DOHH2 (cell line): ENCODE results near the gene HSPA9.
A peak's percentile ranks its signal among the peaks of the same experiment; 100 is the strongest.

Experiments
- H3F3A ChIP-seq: fragments of 200-600 bp; sonication (generic), shearing (Covaris generic); 2 replicates; pipeline ENCODE4 v1.6.0; 2016; ENCODE audit warnings: antibody characterized with exemption, mild to moderate bottlenecking; ENCODE audit not compliant: control insufficient read depth, insufficient read depth
- H3K27ac ChIP-seq: fragments of 200-600 bp; sonication (generic); 2 replicates; pipeline ENCODE4 v1.5.1; 2014; ENCODE audit warnings: low read depth, mild to moderate bottlenecking, low read length, moderate library complexity
- H3K27me3 ChIP-seq: fragments of 200-600 bp; sonication (generic); 2 replicates; pipeline ENCODE4 v1.6.1; 2014; ENCODE audit warnings: mild to moderate bottlenecking, low read length, mixed read lengths; ENCODE audit not compliant: control insufficient read depth
- H3K36me3 ChIP-seq: fragments of 200-600 bp; sonication (generic); 2 replicates; pipeline ENCODE4 v1.6.1; 2014; ENCODE audit warnings: mild to moderate bottlenecking, low read length, moderate library complexity, mixed read lengths; ENCODE audit not compliant: control insufficient read depth
- H3K4me1 ChIP-seq: fragments of 200-600 bp; sonication (generic); 2 replicates; pipeline ENCODE4 v1.6.1; 2014; ENCODE audit warnings: mild to moderate bottlenecking, low read length, mixed read lengths; ENCODE audit not compliant: control insufficient read depth
- H3K4me2 ChIP-seq: fragments of 200-600 bp; sonication (generic); 2 replicates; pipeline ENCODE4 v1.6.0; 2014; ENCODE audit warnings: mild to moderate bottlenecking, low read length, moderate library complexity
- H3K4me3 ChIP-seq: fragments of 200-600 bp; sonication (generic); 2 replicates; pipeline ENCODE4 v1.5.1; 2014; ENCODE audit warnings: mild to moderate bottlenecking, low read length, mixed read lengths
- H3K79me2 ChIP-seq: fragments of 200-600 bp; sonication (generic); 2 replicates; pipeline ENCODE4 v1.6.1; 2014; ENCODE audit warnings: mild to moderate bottlenecking, low read length, mixed read lengths; ENCODE audit not compliant: control insufficient read depth
- H3K9me2 ChIP-seq: fragments of 200-600 bp; sonication (generic); replicated peaks from 2 replicates; pipeline ENCODE4 v1.6.1; 2014; ENCODE audit warnings: mild to moderate bottlenecking, low read length, mixed read lengths; ENCODE audit not compliant: control insufficient read depth
- H3K9me3 ChIP-seq: fragments of 200-600 bp; sonication (generic); 2 replicates; pipeline ENCODE4 v1.6.1; 2014; ENCODE audit warnings: antibody characterized with exemption, low read length, mixed read lengths; ENCODE audit not compliant: control insufficient read depth, insufficient read depth
- H4K20me1 ChIP-seq: fragments of 200-600 bp; sonication (generic); 2 replicates; pipeline ENCODE4 v1.6.0; 2014; ENCODE audit warnings: low read depth, mild to moderate bottlenecking, antibody characterized with exemption, low read length, moderate library complexity; ENCODE audit not compliant: control insufficient read depth, insufficient read depth
- CTCF ChIP-seq: fragments of 200-600 bp; sonication (generic); IDR thresholded peaks from one replicate; pipeline ENCODE4 v1.5.1; 2014; ENCODE audit warnings: antibody characterized with exemption, mild to moderate bottlenecking, low read depth, low read length; ENCODE audit not compliant: poor library complexity, severe bottlenecking
- EZH2phosphoT487 ChIP-seq: fragments of 200-600 bp; sonication (generic); IDR thresholded peaks from 2 replicates; pipeline ENCODE4 v1.6.1; 2017; ENCODE audit warnings: borderline replicate concordance, mild to moderate bottlenecking, antibody characterized with exemption, low read length, moderate library complexity, mixed read lengths

The HSPA9 gene

GRCh38 chr5:138610918-138611677 is 35.9 kb upstream of the HSPA9 start:
- Histone ChIP-seq H3K4me2 (0 out of 2 replicates have a peak overlapping the region, but pooled peaks have one; percentile 2), H3F3A (no peaks in the 10 kb centered on the region), H3K4me1 (no peaks in the 10 kb centered on the region), H3K27ac (no peak overlapping the region), H3K9me2 (no peaks in the 10 kb centered on the region), H3K4me3 (no peak overlapping the region), H3K9me3 (no peaks in the 10 kb centered on the region), H3K27me3 (peaks cover 31% of the 10 kb centered on the region), H4K20me1 (no peaks in the 10 kb centered on the region), H3K79me2 (no peaks in the 10 kb centered on the region), H3K36me3 (no peaks in the 10 kb centered on the region)
- TF ChIP-seq CTCF (no peak), EZH2phosphoT487 (no peak)

- Histone ChIP-seq H3K27me3 (peaks cover 36% of the 10 kb centered on the region), H3K4me3 (no peak overlapping the region), H3K9me2 (no peaks in the 10 kb centered on the region), H3K27ac (no peak overlapping the region), H3K79me2 (no peaks in the 10 kb centered on the region), H3K4me2 (no peak overlapping the region), H3K4me1 (no peaks in the 10 kb centered on the region), H3K9me3 (no peaks in the 10 kb centered on the region), H3F3A (no peaks in the 10 kb centered on the region), H4K20me1 (no peaks in the 10 kb centered on the region), H3K36me3 (no peaks in the 10 kb centered on the region)
- no peak for TF ChIP-seq CTCF
- TF ChIP-seq EZH2phosphoT487 = no peak
These were observed 35.3 kb upstream of the HSPA9 start for GRCh38 chr5:138610415-138610917.

GRCh38 chr5:138606378-138607064 is 31.3 kb upstream of the HSPA9 start:
- Histone ChIP-seq H3K4me1 (no peaks in the 10 kb centered on the region), H3K4me3 (no peak overlapping the region), H4K20me1 (no peaks in the 10 kb centered on the region), H3K9me2 (no peaks in the 10 kb centered on the region), H3K27ac (no peak overlapping the region), H3K79me2 (no peaks in the 10 kb centered on the region), H3K4me2 (no peak overlapping the region), H3F3A (no peaks in the 10 kb centered on the region), H3K9me3 (no peaks in the 10 kb centered on the region), H3K36me3 (no peaks in the 10 kb centered on the region), H3K27me3 (peaks cover 24% of the 10 kb centered on the region)
- TF ChIP-seq EZH2phosphoT487 = no peak
